Measurements from ENCODE around the gene RAB3IL1.

RAB3IL1 gene

GRCh38 chr11:61904539-61905048, 12.8 kb downstream of the RAB3IL1 start:
- DNase-seq, result no peak

- no peak for DNase-seq
Measured at GRCh38 chr11:61903845-61904244, 13.5 kb downstream of the RAB3IL1 start.

- DNase-seq, result no peak
Measured at GRCh38 chr11:61902313-61902712, 15.1 kb downstream of the RAB3IL1 start.

- no peak for DNase-seq
Measured at GRCh38 chr11:61901397-61901796, 16.0 kb downstream of the RAB3IL1 start.

GRCh38 chr11:61900251-61900650, 17.1 kb downstream of the RAB3IL1 start:
- DNase-seq, result no peak

GRCh38 chr11:61899146-61899841, 18.1 kb downstream of the RAB3IL1 start:
- DNase-seq, result peak in 13 of 14 donors; percentile 9 to 87 (median 67)

- no peak for DNase-seq
Measured at GRCh38 chr11:61898247-61898582, 19.2 kb downstream of the RAB3IL1 start.

- peak in 12 of 14 donors; percentile 13 to 85 (median 60) for DNase-seq
Measured at GRCh38 chr11:61897387-61898246, 19.7 kb downstream of the RAB3IL1 start.

- no peak for DNase-seq
Measured at GRCh38 chr11:61896665-61897386, 20.5 kb downstream of the RAB3IL1 start.

GRCh38 chr11:61895718-61896059, 21.7 kb downstream of the RAB3IL1 start:
- DNase-seq, result no peak

- no peak for DNase-seq
Measured at GRCh38 chr11:61895046-61895717, 22.2 kb downstream of the RAB3IL1 start.

- DNase-seq, result no peak
Measured at GRCh38 chr11:61893981-61894380, 23.4 kb downstream of the RAB3IL1 start.

GRCh38 chr11:61892085-61892370, 25.3 kb downstream of the RAB3IL1 start:
- DNase-seq, result no peak

GRCh38 chr11:61891331-61892084, 25.9 kb downstream of the RAB3IL1 start, which contains the start of gene FADS3:
FADS3 (minus strand) TSS chr11:61891545; CDS start chr11:61891381, 164 bp downstream.
- DNase-seq, result peak in 13 of 14 donors; percentile 44 to 92 (median 78)

GRCh38 chr11:61890529-61891330, 26.6 kb downstream of the RAB3IL1 start:
- peak in 2 of 14 donors; percentile 27 to 74 for DNase-seq

GRCh38 chr11:61889831-61890230, 27.5 kb downstream of the RAB3IL1 start:
- DNase-seq, result no peak

GRCh38 chr11:61888590-61888989, 28.8 kb downstream of the RAB3IL1 start:
- no peak for DNase-seq

- DNase-seq, result peak in 6 of 14 donors; percentile 11 to 76 (median 25)
Measured at GRCh38 chr11:61887839-61888494, 29.4 kb downstream of the RAB3IL1 start.

GRCh38 chr11:61886643-61887042, 30.7 kb downstream of the RAB3IL1 start:
- DNase-seq, result no peak
